Upper lobe of left lung (tissue), 6 donors: Measurements from ENCODE around the gene TMEM132A. TPM values are rescaled to one million over a fixed set of nuclear protein-coding genes. Genes with fewer than 3 reads are reported as not detected.

Experiments used
- ATAC-seq, 2 donors: fragments of 200-7000 bp; cut with Tn5 transposase; one replicate each; pipeline ENCODE4 v1.9.1; 2022; ENCODE audit warnings: mild to moderate bottlenecking in 2 of 2, moderate library complexity in 2 of 2; ENCODE audit not compliant: low FRiP score in 2 of 2
- DNase-seq, 2 donors: peaks; one replicate each; pipeline ENCODE4 v3.0.0-alpha.2; 2019 to 2020
- H3K27ac ChIP-seq, 4 donors: fragments of 200-600 bp; sonication (generic); one replicate each; pipeline ENCODE4 v1.5.1; 2016 to 2019
- H3K27me3 ChIP-seq, 4 donors: fragments of 200-600 bp; sonication (generic); one replicate each; pipeline ENCODE4 v1.5.1; 2017 to 2019
- H3K36me3 ChIP-seq, 4 donors: fragments of 200-600 bp; sonication (generic); one replicate each; pipeline ENCODE4 v1.5.1; 2016 to 2019
- H3K4me1 ChIP-seq, 4 donors: fragments of 200-600 bp; sonication (generic); one replicate each; pipeline ENCODE4 v1.5.1; 2018 to 2019
- H3K4me3 ChIP-seq, 4 donors: fragments of 200-600 bp; sonication (generic); one replicate each; pipeline ENCODE4 v1.5.1; 2017 to 2019; ENCODE audit warnings: mild to moderate bottlenecking in 2 of 4, moderate library complexity in 1 of 4
- H3K9me3 ChIP-seq, 4 donors: fragments of 200-600 bp; sonication (generic); one replicate each; pipeline ENCODE4 v1.5.1; 2018 to 2019
- CTCF ChIP-seq, 6 experiments: fragments of 450-650 bp in 4 of 6; fragments of 200-600 bp in 2 of 6; sonication (generic) in 2 of 6; IDR thresholded peaks; one replicate each; pipeline ENCODE4 v1.5.1; 2016 to 2019; ENCODE audit warnings: antibody characterized with exemption in 6 of 6
- EP300 ChIP-seq, 4 donors: sonication (generic); formaldehyde crosslinking; IDR thresholded peaks; one replicate each; pipeline ENCODE4 v1.5.1; 2017; ENCODE audit warnings: antibody characterized with exemption in 4 of 4, control low read depth in 2 of 4
- POLR2A ChIP-seq, 4 donors: fragments of 450-650 bp; IDR thresholded peaks; one replicate each; pipeline ENCODE4 v1.5.1; 2016 to 2017; ENCODE audit warnings: antibody characterized with exemption in 4 of 4, mild to moderate bottlenecking in 2 of 4
- POLR2AphosphoS5 ChIP-seq, 2 donors: sonication (generic); formaldehyde crosslinking; IDR thresholded peaks; one replicate each; pipeline ENCODE4 v1.5.1; 2017; ENCODE audit warnings: antibody characterized with exemption in 2 of 2
- WGBS, 2 donors: methylation state at CpG; one replicate each; pipeline ENCODE4 v1.1.5; 2017 to 2018; 5-methylcytosine and 5-hydroxymethylcytosine counted together
- total RNA-seq, 6 donors: library from RNA; depleted of rRNA in 4 of 6; stranded (reverse); fragments of >200 nt in 4 of 6; gene quantifications; one replicate each; pipeline versions ENCODE4 v1.1.0 to v1.2.1, GENCODE V29; 2016 to 2021
- donor health status: DM: no; HTN: no; CAD: no; lungs with moderate emphysema.
- donor health status: DM: no; HTN: yes; CAD: no; lungs with severe emphysema.

The TMEM132A gene
- total RNA-seq, 6 donors from 2014 or later = 3.6 to 18.2 (median 9.4) TPM

GRCh38 chr11:60922906-60923305 is 1.4 kb upstream of the TMEM132A start:
- TF ChIP-seq POLR2AphosphoS5 (IDR thresholded peaks at IDR 0.05) = no peak
- TF ChIP-seq POLR2A (IDR thresholded peaks at IDR 0.05) = no peak
- TF ChIP-seq EP300 (IDR thresholded peaks at IDR 0.05) = no peak
- TF ChIP-seq CTCF (IDR thresholded peaks at IDR 0.05) = no peak
- Histone ChIP-seq H3K27ac (no peak overlapping the region), H3K9me3 (no peaks in the 10 kb centered on the region), H3K36me3 (peaks cover 17 to 42% (median 31%) of the 10 kb centered on the region in 4 donors), H3K4me1 (peaks cover 19 to 38% (median 31%) of the 10 kb centered on the region in 4 donors), H3K27me3 (peaks cover 2 to 10% (median 8%) of the 10 kb centered on the region in 4 donors), H3K4me3 (no peak overlapping the region)
- DNase-seq (no peak), ATAC-seq (no peak)
- WGBS, 2 donors = 81 to 88% methylated on average over 6 of the region's 6 CpGs

- H3K36me3 ChIP-seq = peaks cover 17 to 42% (median 31%) of the 10 kb centered on the region in 4 donors
- ATAC-seq (no peak), DNase-seq (no peak)
- H3K27me3 ChIP-seq = peaks cover 2 to 10% (median 8%) of the 10 kb centered on the region in 4 donors
- H3K4me1 ChIP-seq = peaks cover 19 to 34% (median 29%) of the 10 kb centered on the region in 4 donors
- TF ChIP-seq EP300 (IDR thresholded peaks at IDR 0.05) (no peak), CTCF (IDR thresholded peaks at IDR 0.05) (no peak), POLR2AphosphoS5 (IDR thresholded peaks at IDR 0.05) (no peak), POLR2A (IDR thresholded peaks at IDR 0.05) (no peak)
- no peaks in the 10 kb centered on the region for H3K9me3 ChIP-seq
- 85 to 93% methylated on average over 5 of the region's 5 CpGs for WGBS, 2 donors
- no peak overlapping the region for H3K4me3 ChIP-seq
- H3K27ac ChIP-seq = no peak overlapping the region
Measured at GRCh38 chr11:60923326-60923725, 934 bp upstream of the TMEM132A start.

- Histone ChIP-seq H3K9me3 (no peaks in the 10 kb centered on the region), H3K27ac (peak overlapping the region in 1 of 4 donors; percentile 74), H3K27me3 (peaks cover 2 to 10% (median 8%) of the 10 kb centered on the region in 4 donors), H3K4me1 (peaks cover 19 to 29% (median 25%) of the 10 kb centered on the region in 4 donors), H3K36me3 (peaks cover 17 to 42% (median 31%) of the 10 kb centered on the region in 4 donors), H3K4me3 (peak overlapping the region in 3 of 4 donors; percentile 69 to 81 (median 76))
- WGBS, 2 donors = 57 to 83% methylated on average over 1 to 6 of the region's 6 CpGs
- TF ChIP-seq POLR2AphosphoS5 (IDR thresholded peaks at IDR 0.05) = no peak
- no peak for TF ChIP-seq CTCF (IDR thresholded peaks at IDR 0.05)
- no peak for TF ChIP-seq POLR2A (IDR thresholded peaks at IDR 0.05)
- no peak for TF ChIP-seq EP300 (IDR thresholded peaks at IDR 0.05)
- ATAC-seq (no peak), DNase-seq (no peak)
Measured at GRCh38 chr11:60923800-60924109, 505 bp upstream of the TMEM132A start.

GRCh38 chr11:60924906-60925853 is 920 bp downstream of the TMEM132A start:
- ATAC-seq (peak in 1 of 2 donors; percentile 4), DNase-seq (no peak)
- WGBS, 2 donors = 6 to 12% methylated on average over 8 to 32 of the region's 35 CpGs
- Histone ChIP-seq H3K27me3 (peaks cover 2 to 10% (median 8%) of the 10 kb centered on the region in 4 donors), H3K4me1 (peaks cover 12 to 25% (median 19%) of the 10 kb centered on the region in 4 donors), H3K27ac (peak overlapping the region in 1 of 4 donors; percentile 74), H3K4me3 (peak overlapping the region; percentile 33 to 81 (median 72)), H3K36me3 (peaks cover 17 to 34% (median 27%) of the 10 kb centered on the region in 4 donors), H3K9me3 (no peaks in the 10 kb centered on the region)
- TF ChIP-seq CTCF (IDR thresholded peaks at IDR 0.05) (no peak), EP300 (IDR thresholded peaks at IDR 0.05) (no peak), POLR2A (IDR thresholded peaks at IDR 0.05) (no peak), POLR2AphosphoS5 (IDR thresholded peaks at IDR 0.05) (no peak)
